Caco-2 (cell line): ENCODE measurements around the gene CTDSPL. TPM values are rescaled to one million over a fixed set of nuclear protein-coding genes. Genes with fewer than 3 reads are reported as not detected.

Source experiments
- Bru-seq: library from RNA; stranded (reverse); fragments of 400-500 nt; gene quantifications from one replicate; lab custom pipeline; 2021; lab: Mats Ljungman, UMichigan
- BruChase-seq, 2 experiments: library from RNA; stranded (reverse); fragments of 400-500 nt; gene quantifications; one replicate each; lab custom pipeline; 2021; lab: Mats Ljungman, UMichigan
- BruUV-seq: library from RNA; stranded (reverse); fragments of 400-500 nt; replicated peaks from 2 replicates; lab custom pipeline; 2021; lab: Mats Ljungman, UMichigan
- CTCF ChIA-PET: fragments of 300-600 bp; sonication (Branson Sonifier 250); formaldehyde crosslinking; loops from one replicate; lab custom pipeline; 2022; ENCODE audit warnings: antibody characterized with exemption; lab: Charles Lee
- POLR2A ChIA-PET: fragments of 300-600 bp; sonication (Branson Sonifier 250); formaldehyde crosslinking; loops from one replicate; lab custom pipeline; 2022; ENCODE audit warnings: antibody characterized with exemption; lab: Charles Lee
- DNase-seq, 2 experiments: peaks; one replicate each; pipeline versions ENCODE4 v3.0.0 to v3.0.0-alpha.2; 2020 to 2022
- H3K27me3 ChIP-seq: replicated peaks from 2 replicates; pipeline ENCODE4 v1.6.0; 2011; ENCODE audit warnings: low read length; ENCODE audit not compliant: control insufficient read depth, insufficient read depth
- H3K36me3 ChIP-seq: 2 replicates; pipeline ENCODE4 v1.5.1; 2011; ENCODE audit warnings: low read length; ENCODE audit not compliant: control insufficient read depth, insufficient read depth
- H3K4me1 ChIP-seq: fragments of 250-450 bp; sonication (Bioruptor Pico); 2 replicates; pipeline ENCODE4 v1.5.1; 2020; ENCODE audit warnings: mild to moderate bottlenecking
- H3K4me3 ChIP-seq: 2 replicates; pipeline ENCODE4 v1.5.1; 2011; ENCODE audit warnings: low read depth, mild to moderate bottlenecking, control low read depth, low read length
- H3K9me3 ChIP-seq: fragments of 250-450 bp; sonication (Bioruptor Pico); 2 replicates; pipeline ENCODE4 v1.5.1; 2020; ENCODE audit warnings: mild to moderate bottlenecking, moderate library complexity
- H3K27ac Mint-ChIP-seq: one replicate; pipeline ENCODE4 v1.8.0; 2022; ENCODE audit warnings: mixed read lengths; ENCODE audit not compliant: unreplicated experiment
- H3K27me3 Mint-ChIP-seq: one replicate; pipeline ENCODE4 v1.8.0; 2022; ENCODE audit warnings: mixed read lengths; ENCODE audit not compliant: insufficient read depth, unreplicated experiment
- H3K36me3 Mint-ChIP-seq: one replicate; pipeline ENCODE4 v1.8.0; 2022; ENCODE audit warnings: mild to moderate bottlenecking, mixed read lengths; ENCODE audit not compliant: insufficient read depth, unreplicated experiment
- H3K4me1 Mint-ChIP-seq: one replicate; pipeline ENCODE4 v1.8.0; 2022; ENCODE audit warnings: low read depth, mixed read lengths; ENCODE audit not compliant: unreplicated experiment
- H3K4me3 Mint-ChIP-seq: one replicate; pipeline ENCODE4 v1.8.0; 2022; ENCODE audit warnings: mild to moderate bottlenecking, moderate library complexity, mixed read lengths; ENCODE audit not compliant: unreplicated experiment
- H3K9me3 Mint-ChIP-seq: one replicate; pipeline ENCODE4 v1.8.0; 2022; ENCODE audit warnings: mixed read lengths; ENCODE audit not compliant: unreplicated experiment
- CTCF ChIP-seq, 2 experiments: fragments of 200-600 bp in 1 of 2; IDR thresholded peaks; 1 replicate in 1 of 2; 2 replicates in 1 of 2; pipeline versions ENCODE4 v1.5.1 to v1.8.0; 2011 to 2022; ENCODE audit warnings: antibody characterized with exemption in 1 of 2, control low read depth in 1 of 2, inconsistent platforms in 1 of 2, low read depth in 1 of 2, low read length in 1 of 2, mild to moderate bottlenecking in 1 of 2, moderate library complexity in 1 of 2; ENCODE audit not compliant: insufficient read depth in 1 of 2, severe bottlenecking in 1 of 2, unreplicated experiment in 1 of 2
- intact Hi-C: fragments of 100-400 bp; cut with micrococcal nuclease; formaldehyde crosslinking; loops from one replicate; pipeline ENCODE4 v1.10.0; 2022; ENCODE audit not compliant: unreplicated experiment
- long read RNA-seq: library from polyadenylated mRNA; stranded (forward); transcript quantifications from one replicate; pipeline ENCODE4 v2.0.0, GENCODE V29; 2022
- total RNA-seq: library from RNA; stranded (reverse); gene quantifications from 2 replicates; pipeline ENCODE4 v1.2.3, GENCODE V29; 2022

The CTDSPL gene, protein sequence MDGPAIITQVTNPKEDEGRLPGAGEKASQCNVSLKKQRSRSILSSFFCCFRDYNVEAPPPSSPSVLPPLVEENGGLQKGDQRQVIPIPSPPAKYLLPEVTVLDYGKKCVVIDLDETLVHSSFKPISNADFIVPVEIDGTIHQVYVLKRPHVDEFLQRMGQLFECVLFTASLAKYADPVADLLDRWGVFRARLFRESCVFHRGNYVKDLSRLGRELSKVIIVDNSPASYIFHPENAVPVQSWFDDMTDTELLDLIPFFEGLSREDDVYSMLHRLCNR
- total RNA-seq: 56.5 and 60.9 TPM in 2 replicates
- Bru-seq, nascent RNA: percentile 79 among the genes with signal in this experiment
- percentile 80 among the genes with signal in this experiment for BruChase-seq, experiment 1, labeled RNA remaining after a 2-hour chase
- percentile 81 among the genes with signal in this experiment for BruChase-seq, experiment 2, labeled RNA remaining after a 6-hour chase
- long read RNA-seq, full-length matches to known transcripts: 45 of 72 reads
- long read RNA-seq, partial matches to known transcripts: 4 of 72 reads
- long read RNA-seq, other reads (novel, unspliced or antisense): 23 of 72 reads

GRCh38 chr3:37861620-37862041, at the start of gene CTDSPL:
Gene CTDSPL (plus strand): TSS chr3:37861880. CDS start chr3:37862200, 320 bp downstream.
- H3K9me3 ChIP-seq: no peaks in the 10 kb centered on the region
- no peak for TF ChIP-seq CTCF (IDR thresholded peaks at IDR 0.05; ENCODE audit: insufficient read depth in 1 of 2, low read depth in 1 of 2, low read length in 1 of 2, severe bottlenecking in 1 of 2, unreplicated experiment in 1 of 2)
- peaks cover 14% of the 10 kb centered on the region for H3K36me3 Mint-ChIP-seq
- ChIA-PET CTCF (no interaction called here), POLR2A (no interaction called here)
- peaks cover 42% of the 10 kb centered on the region for H3K4me1 ChIP-seq
- no peaks in the 10 kb centered on the region for H3K27me3 ChIP-seq
- H3K4me3 Mint-ChIP-seq: peak within 1 kb of the TSS; percentile 99
- H3K36me3 ChIP-seq: no peaks in the 10 kb centered on the region
- H3K4me1 Mint-ChIP-seq: peaks cover 27% of the 10 kb centered on the region
- intact Hi-C loops: no loop called here
- no peaks in the 10 kb centered on the region for H3K27me3 Mint-ChIP-seq
- peak; percentile 49 to 61 for DNase-seq
- peak within 1 kb of the TSS; percentile 92 for H3K4me3 ChIP-seq
- no peaks in the 10 kb centered on the region for H3K9me3 Mint-ChIP-seq
- no TSS peak for BruUV-seq
- H3K27ac Mint-ChIP-seq: peak within 1 kb of the TSS; percentile 88

GRCh38 chr3:37812499-37812896, 49.2 kb upstream of the CTDSPL start:
- Mint-ChIP-seq H3K4me3 (no peak overlapping the region), H3K36me3 (peaks cover 7% of the 10 kb centered on the region), H3K27me3 (no peaks in the 10 kb centered on the region), H3K9me3 (no peaks in the 10 kb centered on the region), H3K4me1 (peaks cover 7% of the 10 kb centered on the region), H3K27ac (no peak overlapping the region)
- H3K9me3 ChIP-seq: no peaks in the 10 kb centered on the region
- no peak for TF ChIP-seq CTCF (IDR thresholded peaks at IDR 0.05; ENCODE audit: insufficient read depth in 1 of 2, low read depth in 1 of 2, low read length in 1 of 2, severe bottlenecking in 1 of 2, unreplicated experiment in 1 of 2)
- H3K4me3 ChIP-seq: no peak overlapping the region
- BruUV-seq: no TSS peak
- peaks cover 31% of the 10 kb centered on the region for H3K4me1 ChIP-seq
- DNase-seq: no peak
- ChIA-PET CTCF (no interaction called here), POLR2A (no interaction called here)
- H3K27me3 ChIP-seq: no peaks in the 10 kb centered on the region
- no peaks in the 10 kb centered on the region for H3K36me3 ChIP-seq
- intact Hi-C loops: no loop called here

DNA sequence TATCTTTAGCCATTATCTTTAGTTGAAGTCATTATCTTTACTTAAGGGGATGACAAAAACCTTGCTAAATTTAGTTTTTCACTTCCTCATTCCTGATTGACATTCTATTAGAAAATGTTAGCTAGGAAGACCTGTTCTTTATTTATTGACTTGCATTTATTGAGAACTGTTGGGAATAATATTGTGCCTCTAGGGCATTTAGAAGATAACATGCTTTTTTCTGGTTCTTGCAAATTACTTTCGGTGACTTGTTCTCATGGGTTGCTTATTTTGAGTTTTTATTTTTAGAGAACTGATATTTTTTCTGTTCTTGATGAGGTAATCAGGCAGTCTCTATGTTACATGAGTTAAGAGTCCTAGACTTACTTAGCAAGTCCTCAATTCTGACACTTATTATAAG, 48.3 kb upstream of the CTDSPL start:
- Mint-ChIP-seq H3K27ac (no peak overlapping the region), H3K27me3 (no peaks in the 10 kb centered on the region), H3K36me3 (peaks cover 7% of the 10 kb centered on the region), H3K4me3 (no peak overlapping the region), H3K4me1 (peaks cover 7% of the 10 kb centered on the region), H3K9me3 (no peaks in the 10 kb centered on the region)
- Histone ChIP-seq H3K4me1 (peaks cover 31% of the 10 kb centered on the region), H3K9me3 (no peaks in the 10 kb centered on the region), H3K36me3 (no peaks in the 10 kb centered on the region), H3K4me3 (no peak overlapping the region), H3K27me3 (no peaks in the 10 kb centered on the region)
- ChIA-PET CTCF (no interaction called here), POLR2A (no interaction called here)
- TF ChIP-seq CTCF (IDR thresholded peaks at IDR 0.05; ENCODE audit: insufficient read depth in 1 of 2, low read depth in 1 of 2, low read length in 1 of 2, severe bottlenecking in 1 of 2, unreplicated experiment in 1 of 2): no peak
- BruUV-seq: no TSS peak
- intact Hi-C loops: no loop called here
- no peak for DNase-seq
